Measurements from ENCODE around the gene RNLS.

RNLS gene

GRCh38 chr10:88343761-88344484 is 239.2 kb downstream of the RNLS start:
- no peak for TF ChIP-seq PATZ1 (CRISPR knock-in tag; IDR thresholded peaks at IDR 0.05; ENCODE audit: borderline replicate concordance)
- TF ChIP-seq ISL1 (CRISPR knock-in tag; IDR thresholded peaks at IDR 0.05): peak; percentile 84
- TF ChIP-seq, protein P1, sequence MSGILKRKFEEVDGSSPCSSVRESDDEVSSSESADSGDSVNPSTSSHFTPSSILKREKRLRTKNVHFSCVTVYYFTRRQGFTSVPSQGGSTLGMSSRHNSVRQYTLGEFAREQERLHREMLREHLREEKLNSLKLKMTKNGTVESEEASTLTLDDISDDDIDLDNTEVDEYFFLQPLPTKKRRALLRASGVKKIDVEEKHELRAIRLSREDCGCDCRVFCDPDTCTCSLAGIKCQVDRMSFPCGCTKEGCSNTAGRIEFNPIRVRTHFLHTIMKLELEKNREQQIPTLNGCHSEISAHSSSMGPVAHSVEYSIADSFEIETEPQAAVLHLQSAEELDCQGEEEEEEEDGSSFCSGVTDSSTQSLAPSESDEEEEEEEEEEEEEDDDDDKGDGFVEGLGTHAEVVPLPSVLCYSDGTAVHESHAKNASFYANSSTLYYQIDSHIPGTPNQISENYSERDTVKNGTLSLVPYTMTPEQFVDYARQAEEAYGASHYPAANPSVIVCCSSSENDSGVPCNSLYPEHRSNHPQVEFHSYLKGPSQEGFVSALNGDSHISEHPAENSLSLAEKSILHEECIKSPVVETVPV (CRISPR knock-in tag; IDR thresholded peaks at IDR 0.05): no peak
- TF ChIP-seq ZNF8 (CRISPR knock-in tag; IDR thresholded peaks at IDR 0.05): no peak
- no peak for TF ChIP-seq ZFP3 (CRISPR knock-in tag; IDR thresholded peaks at IDR 0.05)
- TF ChIP-seq ZNF565 (CRISPR knock-in tag; conservative IDR thresholded peaks at IDR 0.05; ENCODE audit: low read depth): no peak
- TF ChIP-seq ESRRG (CRISPR knock-in tag; IDR thresholded peaks at IDR 0.05): no peak
- TF ChIP-seq BACH2 (CRISPR knock-in tag; IDR thresholded peaks at IDR 0.05; ENCODE audit: borderline replicate concordance): no peak
- TF ChIP-seq POU6F1 (CRISPR knock-in tag; IDR thresholded peaks at IDR 0.05; ENCODE audit: borderline replicate concordance, low read depth): no peak
- TF ChIP-seq TCF4 (CRISPR knock-in tag; IDR thresholded peaks at IDR 0.05; ENCODE audit: borderline replicate concordance): peak; percentile 70
- no peak for TF ChIP-seq ARNTL (CRISPR knock-in tag; IDR thresholded peaks at IDR 0.05; ENCODE audit: borderline replicate concordance, low read depth)
- peak; percentile 82; the same call in 1 of the 2 replicates for TF ChIP-seq TSHZ2 (CRISPR knock-in tag; IDR thresholded peaks at IDR 0.05)
- TF ChIP-seq CSDC2 (CRISPR knock-in tag; IDR thresholded peaks at IDR 0.05): no peak
- no peak for TF ChIP-seq GLIS3 (CRISPR knock-in tag; IDR thresholded peaks at IDR 0.05)
- peak; percentile 22 for ATAC-seq

GRCh38 chr10:88342733-88343310 is 240.3 kb downstream of the RNLS start:
- TF ChIP-seq PATZ1 (CRISPR knock-in tag; IDR thresholded peaks at IDR 0.05; ENCODE audit: borderline replicate concordance): no peak
- no peak for TF ChIP-seq GLIS3 (CRISPR knock-in tag; IDR thresholded peaks at IDR 0.05)
- ATAC-seq: no peak

GRCh38 chr10:88337134-88337533 is 246.0 kb downstream of the RNLS start:
- no peak for ATAC-seq
- TF ChIP-seq ZC3H10 (CRISPR knock-in tag; IDR thresholded peaks at IDR 0.05): no peak
- TF ChIP-seq TOX (CRISPR knock-in tag; IDR thresholded peaks at IDR 0.05; ENCODE audit: borderline replicate concordance): no peak
- no peak for TF ChIP-seq OSR1 (CRISPR knock-in tag; IDR thresholded peaks at IDR 0.05)
- no peak for TF ChIP-seq PPARA (CRISPR knock-in tag; IDR thresholded peaks at IDR 0.05; ENCODE audit: borderline replicate concordance)
- TF ChIP-seq, protein P1 (CRISPR knock-in tag; IDR thresholded peaks at IDR 0.05): no peak
- TF ChIP-seq TCF4 (CRISPR knock-in tag; IDR thresholded peaks at IDR 0.05; ENCODE audit: borderline replicate concordance): no peak
- no peak for TF ChIP-seq PATZ1 (CRISPR knock-in tag; IDR thresholded peaks at IDR 0.05; ENCODE audit: borderline replicate concordance)
- no peak for TF ChIP-seq ZFP30 (CRISPR knock-in tag; IDR thresholded peaks at IDR 0.05)
- TF ChIP-seq ZNF565 (CRISPR knock-in tag; conservative IDR thresholded peaks at IDR 0.05; ENCODE audit: low read depth): no peak
- TF ChIP-seq SNAI2 (CRISPR knock-in tag; IDR thresholded peaks at IDR 0.05): no peak

Data from SK-N-SH treated with all-trans-retinoic acid at 6 μM for 48 hours (cell line).